ENCODE measurements around the gene PITX2. TPM values are rescaled to one million over a fixed set of nuclear protein-coding genes. Genes with fewer than 3 reads are reported as not detected.

Gene PITX2
- polyA plus RNA-seq, 3 donors: not detected

DNA sequence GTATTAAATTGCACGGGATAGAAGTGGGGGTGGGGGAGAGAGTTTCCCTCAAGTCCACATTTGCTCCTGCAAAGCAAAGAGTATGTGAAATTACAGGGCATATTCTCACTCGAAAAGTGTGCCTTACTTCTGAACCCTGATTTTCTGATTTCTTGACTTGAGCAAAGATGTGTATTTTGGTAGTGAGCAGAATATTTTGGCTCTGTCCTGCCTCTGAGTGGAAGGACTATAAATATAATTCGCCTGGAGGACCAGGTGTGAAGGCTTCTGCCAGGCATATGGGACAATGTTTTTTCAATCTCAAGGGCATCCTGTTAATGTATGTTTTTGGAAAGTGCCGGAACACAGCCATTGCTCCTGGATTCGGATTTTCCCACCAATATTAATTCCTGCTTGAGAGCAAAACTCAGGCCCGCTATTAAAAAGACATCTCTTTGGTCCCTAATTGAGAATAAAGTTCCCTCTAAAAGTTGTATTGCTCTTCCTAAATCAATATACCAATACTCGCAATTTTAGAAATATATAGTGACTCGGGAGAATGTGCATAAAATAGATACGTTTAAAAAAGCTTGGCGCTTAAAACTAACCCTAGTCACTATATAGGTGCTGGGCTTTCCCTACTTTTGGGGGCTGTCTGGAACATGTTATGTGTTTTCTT lies 15.3 kb upstream of the PITX2 start:
- H3K4me3 ChIP-seq (replicated peaks in 1 of 3; ENCODE audit: low read depth in 2 of 3, low read length in 3 of 3): no peak overlapping the region
- Mint-ChIP-seq H3K4me3 (peak overlapping the region in 1 of 2 donors; percentile 84), H3K36me3 (peaks cover 0 to 11% of the 10 kb centered on the region in 2 donors), H3K9me3 (peaks cover 0 to 27% (median 19%) of the 10 kb centered on the region in 7 donors), H3K4me1 (no peaks in the 10 kb centered on the region), H3K27me3 (ENCODE audit: low read depth in 3 of 3) (peaks cover 87 to 98% (median 97%) of the 10 kb centered on the region in 3 donors), H3K27ac (no peak overlapping the region)
- H4K20me1 ChIP-seq (ENCODE audit: insufficient read depth, low read length): no peaks in the 10 kb centered on the region
- no peak overlapping the region for H3K27ac ChIP-seq (ENCODE audit: low read depth in 1 of 2, low read length in 2 of 2)
- H3K9ac ChIP-seq (ENCODE audit: insufficient read depth, low read length, poor library complexity, severe bottlenecking): no peak overlapping the region
- no peaks in the 10 kb centered on the region for H3K79me2 ChIP-seq (ENCODE audit: insufficient read depth, low read length)
- TF ChIP-seq, protein P1, sequence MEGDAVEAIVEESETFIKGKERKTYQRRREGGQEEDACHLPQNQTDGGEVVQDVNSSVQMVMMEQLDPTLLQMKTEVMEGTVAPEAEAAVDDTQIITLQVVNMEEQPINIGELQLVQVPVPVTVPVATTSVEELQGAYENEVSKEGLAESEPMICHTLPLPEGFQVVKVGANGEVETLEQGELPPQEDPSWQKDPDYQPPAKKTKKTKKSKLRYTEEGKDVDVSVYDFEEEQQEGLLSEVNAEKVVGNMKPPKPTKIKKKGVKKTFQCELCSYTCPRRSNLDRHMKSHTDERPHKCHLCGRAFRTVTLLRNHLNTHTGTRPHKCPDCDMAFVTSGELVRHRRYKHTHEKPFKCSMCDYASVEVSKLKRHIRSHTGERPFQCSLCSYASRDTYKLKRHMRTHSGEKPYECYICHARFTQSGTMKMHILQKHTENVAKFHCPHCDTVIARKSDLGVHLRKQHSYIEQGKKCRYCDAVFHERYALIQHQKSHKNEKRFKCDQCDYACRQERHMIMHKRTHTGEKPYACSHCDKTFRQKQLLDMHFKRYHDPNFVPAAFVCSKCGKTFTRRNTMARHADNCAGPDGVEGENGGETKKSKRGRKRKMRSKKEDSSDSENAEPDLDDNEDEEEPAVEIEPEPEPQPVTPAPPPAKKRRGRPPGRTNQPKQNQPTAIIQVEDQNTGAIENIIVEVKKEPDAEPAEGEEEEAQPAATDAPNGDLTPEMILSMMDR (IDR thresholded peaks at IDR 0.05): no peak
- no peak overlapping the region for H2AFZ ChIP-seq (ENCODE audit: insufficient read depth, low read depth, low read length, poor library complexity, severe bottlenecking)
- H3K27me3 ChIP-seq (ENCODE audit: control insufficient read depth in 2 of 2, insufficient read depth in 2 of 2, low read length in 2 of 2): peaks cover 92 to 100% of the 10 kb centered on the region in 2 donors
- WGBS (ENCODE audit: insufficient coverage): 0% methylated on average over 1 of the region's 10 CpGs
- no peak overlapping the region for H3K4me2 ChIP-seq (replicated peaks; ENCODE audit: extremely low read depth, low read length, poor library complexity, severe bottlenecking)
- H3K36me3 ChIP-seq (replicated peaks in 1 of 2; ENCODE audit: control insufficient read depth in 1 of 2, insufficient read depth in 2 of 2, low read length in 2 of 2): no peaks in the 10 kb centered on the region
- H3K9me3 ChIP-seq (replicated peaks in 1 of 2; ENCODE audit: control insufficient read depth in 1 of 2, insufficient read depth in 1 of 2, low read length in 2 of 2): peaks cover 0 to 62% of the 10 kb centered on the region in 2 donors
- intact Hi-C loops (cut with micrococcal nuclease): no loop called here
- H3K4me1 ChIP-seq (ENCODE audit: control insufficient read depth in 1 of 2, insufficient read depth in 2 of 2, low read length in 2 of 2): no peaks in the 10 kb centered on the region
- DNase-seq: no peak

DNA sequence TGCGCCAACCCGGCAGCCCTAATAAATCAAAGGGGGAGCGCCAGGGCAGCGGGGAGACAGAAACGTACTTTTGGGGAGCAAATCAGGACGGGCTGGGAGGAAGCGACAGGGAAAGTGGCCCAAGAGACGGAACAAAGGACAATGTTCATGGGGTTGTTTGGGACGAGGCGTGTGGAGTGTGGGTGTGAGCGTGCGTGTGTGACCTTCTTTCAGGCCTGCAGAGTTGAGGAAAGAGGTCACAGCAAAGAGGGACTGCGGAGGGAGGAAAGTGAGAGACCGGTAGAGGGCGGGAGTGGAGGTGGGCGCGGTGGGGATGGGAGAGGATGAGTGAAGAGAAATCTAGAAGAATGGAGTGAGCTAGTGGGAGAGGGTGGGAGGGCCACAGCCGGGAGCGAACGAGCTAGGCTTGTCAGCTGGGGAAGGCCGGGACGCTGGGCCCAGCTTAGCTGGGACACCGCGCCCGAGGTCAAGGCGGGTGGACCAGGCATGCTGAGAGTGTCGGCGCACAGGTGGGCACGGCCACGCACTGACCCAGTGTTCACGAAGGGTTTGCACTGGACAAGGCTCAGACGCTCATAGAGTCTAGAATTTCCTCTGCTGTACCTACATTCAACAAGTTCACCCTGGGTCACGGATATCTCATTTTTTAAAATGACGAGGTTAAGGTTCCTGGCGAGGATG lies 14.7 kb upstream of the PITX2 start:
- H2AFZ ChIP-seq (ENCODE audit: insufficient read depth, low read depth, low read length, poor library complexity, severe bottlenecking): no peak overlapping the region
- Mint-ChIP-seq H3K9me3 (peaks cover 0 to 32% (median 19%) of the 10 kb centered on the region in 7 donors), H3K27me3 (ENCODE audit: low read depth in 3 of 3) (peaks cover 94 to 99% (median 97%) of the 10 kb centered on the region in 3 donors), H3K36me3 (peaks cover 0 to 11% of the 10 kb centered on the region in 2 donors), H3K4me3 (peak overlapping the region in 1 of 2 donors; percentile 84), H3K27ac (no peak overlapping the region), H3K4me1 (no peaks in the 10 kb centered on the region)
- 10% methylated on average over 34 of the region's 35 CpGs for WGBS (ENCODE audit: insufficient coverage)
- no peaks in the 10 kb centered on the region for H3K79me2 ChIP-seq (ENCODE audit: insufficient read depth, low read length)
- H3K4me2 ChIP-seq (replicated peaks; ENCODE audit: extremely low read depth, low read length, poor library complexity, severe bottlenecking): no peak overlapping the region
- H3K27ac ChIP-seq (ENCODE audit: low read depth in 1 of 2, low read length in 2 of 2): no peak overlapping the region
- H3K4me3 ChIP-seq (replicated peaks in 1 of 3; ENCODE audit: low read depth in 2 of 3, low read length in 3 of 3): no peak overlapping the region
- H3K9me3 ChIP-seq (replicated peaks in 1 of 2; ENCODE audit: control insufficient read depth in 1 of 2, insufficient read depth in 1 of 2, low read length in 2 of 2): peaks cover 0 to 68% of the 10 kb centered on the region in 2 donors
- no peaks in the 10 kb centered on the region for H4K20me1 ChIP-seq (ENCODE audit: insufficient read depth, low read length)
- no peaks in the 10 kb centered on the region for H3K36me3 ChIP-seq (replicated peaks in 1 of 2; ENCODE audit: control insufficient read depth in 1 of 2, insufficient read depth in 2 of 2, low read length in 2 of 2)
- H3K9ac ChIP-seq (ENCODE audit: insufficient read depth, low read length, poor library complexity, severe bottlenecking): no peak overlapping the region
- TF ChIP-seq, protein P1 (IDR thresholded peaks at IDR 0.05): no peak
- intact Hi-C loops (cut with micrococcal nuclease): no loop called here
- DNase-seq: no peak
- H3K27me3 ChIP-seq (ENCODE audit: control insufficient read depth in 2 of 2, insufficient read depth in 2 of 2, low read length in 2 of 2): peaks cover 92 to 100% of the 10 kb centered on the region in 2 donors
- peaks cover 0 to 1% of the 10 kb centered on the region in 2 donors for H3K4me1 ChIP-seq (ENCODE audit: control insufficient read depth in 1 of 2, insufficient read depth in 2 of 2, low read length in 2 of 2)

Data from CD14-positive monocyte (primary cell).